ENCODE measurements around the gene GBX2.

Gene GBX2

DNA sequence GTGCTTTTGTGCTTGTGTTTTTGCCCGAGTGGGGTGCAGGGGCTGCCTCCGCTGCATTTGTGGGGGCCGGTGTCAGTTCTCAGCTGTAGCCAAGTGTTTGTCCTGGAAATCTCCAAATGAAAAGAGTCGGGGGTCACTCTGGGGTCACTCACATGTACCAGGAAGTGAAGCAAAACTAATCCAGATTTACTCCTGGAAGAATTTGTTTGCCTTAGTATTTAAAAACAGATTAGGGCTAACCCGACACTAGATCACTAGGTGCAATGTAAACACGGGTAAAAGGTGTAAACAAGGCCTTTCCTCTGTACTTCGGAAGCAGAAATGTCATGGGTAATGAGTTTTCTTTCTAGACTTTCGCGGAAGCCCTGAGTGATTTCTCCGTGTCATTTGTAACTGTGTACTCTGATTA is 50.3 kb downstream of the GBX2 start:
- peak; percentile 42 for DNase-seq (ENCODE audit: low read depth, low spot score)

DNA sequence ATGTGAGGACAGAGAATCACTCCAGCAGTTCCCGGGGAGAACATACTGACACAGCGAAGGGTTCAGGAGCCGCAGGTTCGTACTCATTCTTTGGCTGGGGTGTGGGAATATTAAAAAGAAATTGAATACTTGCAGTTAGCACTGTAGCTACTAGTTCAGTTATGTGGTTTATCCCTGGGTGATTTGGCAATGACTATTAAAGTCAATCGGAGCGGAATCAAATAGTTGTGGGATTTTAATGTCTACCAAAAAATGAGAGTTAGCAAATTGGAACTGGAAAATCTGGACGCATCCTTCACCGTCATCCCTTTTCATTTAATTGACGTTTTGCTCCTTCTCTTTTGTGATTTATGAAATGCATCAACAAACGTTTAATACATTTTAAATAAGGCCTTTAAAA is 50.8 kb downstream of the GBX2 start:
- peak; percentile 54 for DNase-seq (ENCODE audit: low read depth, low spot score)

Data from astrocyte of the hippocampus (primary cell).